ENCODE data around the gene ZP1. TPM values are rescaled to one million over a fixed set of nuclear protein-coding genes. Genes with fewer than 3 reads are reported as not detected.

Gene ZP1
- total and polyA plus RNA-seq, 10 of the 15 experiments (the other 5 are each of a cell fraction or from before 2014, with no cell fraction given) = not detected

- TF ChIP-seq TBL1XR1 (IDR thresholded peaks at IDR 0.05; ENCODE audit: low read depth, low read length) (no peak), RB1 (IDR thresholded peaks at IDR 0.05; ENCODE audit: borderline replicate concordance) (no peak), EP300 (IDR thresholded peaks at IDR 0.05; ENCODE audit: borderline replicate concordance in 1 of 2, control insufficient read depth in 1 of 2, low read depth in 2 of 2, low read length in 2 of 2) (no peak), BCL3 (IDR thresholded peaks at IDR 0.05; ENCODE audit: borderline replicate concordance, insufficient read depth, low read depth, low read length, poor library complexity, severe bottlenecking) (no peak), CEBPB (IDR thresholded peaks at IDR 0.05; ENCODE audit: borderline replicate concordance in 1 of 2, low read depth in 2 of 2, low read length in 2 of 2) (no peak)
These were observed 52.6 kb downstream of the ZP1 start (continued) for GRCh38 chr11:60919956-60920355.

- H3K27me3 ChIP-seq (replicated peaks in 1 of 2; ENCODE audit: control insufficient read depth in 2 of 2, insufficient read depth in 2 of 2, low read length in 1 of 2) = no peaks in the 10 kb centered on the region
- FAIRE-seq = no peak
- ChIA-PET RAD21 (ENCODE audit: unreplicated experiment) (no interaction called here), SMC1A (ENCODE audit: uncharacterized antibody, unreplicated experiment) (interaction anchor here (1.3 kb wide), 2 partner anchors 9 to 48 kb away, joined by 3 to 4 read pairs; no protein-coding TSS in a partner anchor), CTCF (no interaction called here), POLR2A (no interaction called here)
- H3K27ac ChIP-seq (ENCODE audit: control insufficient read depth, insufficient read depth) = no peak overlapping the region
- no TSS peak for BruUV-seq (replicated peaks)
- no peak overlapping the region for H3K4me2 ChIP-seq (ENCODE audit: control insufficient read depth, insufficient read depth)
- peaks cover 25% of the 10 kb centered on the region for H3K79me2 ChIP-seq (ENCODE audit: control insufficient read depth, insufficient read depth, low read length)
- H3K9ac ChIP-seq (ENCODE audit: control insufficient read depth, insufficient read depth, low read length) = no peak overlapping the region
- peaks cover 40% of the 10 kb centered on the region for H3K4me1 ChIP-seq (ENCODE audit: control insufficient read depth, insufficient read depth, low read length)
- no peak for ATAC-seq
- no peaks in the 10 kb centered on the region for H4K20me1 ChIP-seq (ENCODE audit: control insufficient read depth, insufficient read depth)
- no peak overlapping the region for H3K4me3 ChIP-seq
- in situ Hi-C loops (cut with MboI) = no loop called here
- intact Hi-C loops (cut with micrococcal nuclease; ENCODE audit: unreplicated experiment) = no loop called here
- DNase-seq (ENCODE audit: low read depth, low spot score) = no peak
- 97% methylated on average over 11 of the region's 11 CpGs for WGBS (ENCODE audit: insufficient coverage, insufficient replicate concordance, low lambda C conversion rate, missing lambda C conversion rate)
- no peak overlapping the region for H2AFZ ChIP-seq (ENCODE audit: control insufficient read depth, low read depth, low read length)
- H3K36me3 ChIP-seq (ENCODE audit: control insufficient read depth in 2 of 2, insufficient read depth in 2 of 2, low read length in 1 of 2) = peaks cover 17 to 21% of the 10 kb centered on the region in 2 experiments
- H3K9me3 ChIP-seq (replicated peaks; ENCODE audit: control insufficient read depth, insufficient read depth, low read length) = no peaks in the 10 kb centered on the region
- TF ChIP-seq ETV6 (conservative IDR thresholded peaks at IDR 0.05 in 1 of 2, IDR thresholded peaks at IDR 0.05 in 1 of 2; ENCODE audit: borderline replicate concordance in 1 of 2, low read depth in 1 of 2) (no peak), CHD4 (IDR thresholded peaks at IDR 0.05) (no peak), PML (IDR thresholded peaks at IDR 0.05; ENCODE audit: low read length) (no peak), NFXL1 (IDR thresholded peaks at IDR 0.05; ENCODE audit: borderline replicate concordance) (no peak), ZSCAN29 (IDR thresholded peaks at IDR 0.05) (no peak), SREBF2 (IDR thresholded peaks at IDR 0.05; ENCODE audit: low read length) (no peak), CUX1 (IDR thresholded peaks at IDR 0.05; ENCODE audit: insufficient replicate concordance, low read depth, low read length) (no peak), ASH2L (IDR thresholded peaks at IDR 0.05; ENCODE audit: borderline replicate concordance, low read depth) (no peak), NR2C2 (IDR thresholded peaks at IDR 0.05; ENCODE audit: borderline replicate concordance, control insufficient read depth, insufficient read length, low read depth) (no peak)
These were observed 53.9 kb downstream of the ZP1 start for GRCh38 chr11:60921259-60921658.
